ENCODE results near the gene ZNF789.

GRCh38 chr7:99489235-99489634 is 16.5 kb downstream of the ZNF789 start:
- TF ChIP-seq CTCF (IDR thresholded peaks at IDR 0.05 in 2 of 3, conservative IDR thresholded peaks at IDR 0.05 in 1 of 3; ENCODE audit: control insufficient read depth in 2 of 3, extremely low read depth in 1 of 3, insufficient read depth in 1 of 3, low read depth in 3 of 3, low read length in 3 of 3) (no peak), EZH2 (IDR thresholded peaks at IDR 0.05; ENCODE audit: borderline replicate concordance, control insufficient read depth, low read depth, low read length) (no peak), POLR2A (IDR thresholded peaks at IDR 0.05; ENCODE audit: low read depth, low read length) (no peak), SMAD1 (IDR thresholded peaks at IDR 0.05; ENCODE audit: low read depth, partially characterized antibody) (no peak), HDGF (IDR thresholded peaks at IDR 0.05) (no peak), PAX5 (IDR thresholded peaks at IDR 0.05; ENCODE audit: borderline replicate concordance, low read depth, low read length) (no peak), E2F4 (IDR thresholded peaks at IDR 0.05; ENCODE audit: low read depth, low read length) (no peak), TCF12 (IDR thresholded peaks at IDR 0.05; ENCODE audit: low read depth, low read length) (no peak), ZNF217 (IDR thresholded peaks at IDR 0.05) (no peak), ZNF274 (IDR thresholded peaks at IDR 0.05; ENCODE audit: insufficient read depth, insufficient read length) (no peak)
